Measurements from ENCODE around the gene SMARCA4. TPM values are rescaled to one million over a fixed set of nuclear protein-coding genes. Genes with fewer than 3 reads are reported as not detected.

The SMARCA4 gene
- total RNA-seq, 8 experiments from 2014 or later, result 62.0 to 280 (median 164) TPM

GRCh38 chr19:10975374-10976130 is 14.7 kb downstream of the SMARCA4 start:
- H3K27ac ChIP-seq, result no peak overlapping the region
- peak in 2 of 8 experiments; percentile 18 to 77 for ATAC-seq (replicated peaks in 6 of 8)
- 39 to 100% (median 91%) methylated on average over 2 to 11 of the region's 19 CpGs for WGBS, 10 experiments
- no peak overlapping the region for H3K4me3 ChIP-seq
- H3K4me1 ChIP-seq (replicated peaks in 1 of 2), result no peaks in the 10 kb centered on the region
- in situ Hi-C loops (cut with MboI; ENCODE audit: low pct_unique_long_range_greater_than_20kb in 2 of 9, low sequenced_read_pairs in 9 of 9, unreplicated experiment in 9 of 9), result no loop called here

DNA sequence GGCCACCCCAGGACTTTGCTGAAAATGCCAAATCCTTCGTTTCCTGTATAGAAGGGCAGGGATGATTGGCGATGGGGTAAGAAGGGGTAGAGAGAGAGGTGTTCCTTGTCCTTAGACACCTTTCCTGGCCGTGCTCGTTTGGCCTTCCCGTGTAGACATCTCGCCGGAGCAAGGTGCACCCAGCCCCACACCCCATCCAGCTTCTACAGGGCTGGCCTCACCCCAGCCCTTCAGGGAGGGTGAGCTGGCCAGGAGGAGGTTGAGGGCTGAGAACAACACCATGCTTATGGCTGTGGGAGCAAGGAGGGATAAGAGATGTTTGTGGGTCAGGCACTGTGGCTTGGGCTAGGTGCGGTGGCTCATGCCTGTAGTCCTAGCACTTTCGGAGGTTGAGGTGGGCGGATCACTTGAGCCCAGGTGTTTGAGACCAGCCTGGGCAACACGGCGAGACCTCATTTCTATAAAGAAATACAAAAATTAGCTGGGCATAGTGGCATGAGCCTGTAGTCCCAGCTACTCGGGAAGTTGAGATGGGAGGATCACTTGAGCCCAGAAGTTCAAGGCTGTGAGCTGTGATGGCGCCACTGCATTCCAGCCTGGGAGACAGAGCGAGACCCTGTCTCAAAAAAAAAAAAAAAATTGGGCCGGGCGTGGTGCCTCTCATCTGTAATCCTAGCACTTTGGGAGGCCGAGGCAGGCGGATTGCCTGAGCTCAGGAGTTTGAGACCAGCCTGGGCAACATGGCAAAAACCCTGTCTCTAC is 15.5 kb downstream of the SMARCA4 start:
- in situ Hi-C loops (cut with MboI; ENCODE audit: low pct_unique_long_range_greater_than_20kb in 2 of 9, low sequenced_read_pairs in 9 of 9, unreplicated experiment in 9 of 9), result no loop called here
- Histone ChIP-seq H3K4me3 (no peak overlapping the region), H3K4me1 (replicated peaks in 1 of 2) (no peaks in the 10 kb centered on the region), H3K27ac (no peak overlapping the region)
- ATAC-seq (replicated peaks in 6 of 8), result no peak
- 67 to 100% (median 95%) methylated on average over 1 to 10 of the region's 19 CpGs; no CpG with 5 or more reads in 1 of the 10 experiments for WGBS, 10 experiments

DNA sequence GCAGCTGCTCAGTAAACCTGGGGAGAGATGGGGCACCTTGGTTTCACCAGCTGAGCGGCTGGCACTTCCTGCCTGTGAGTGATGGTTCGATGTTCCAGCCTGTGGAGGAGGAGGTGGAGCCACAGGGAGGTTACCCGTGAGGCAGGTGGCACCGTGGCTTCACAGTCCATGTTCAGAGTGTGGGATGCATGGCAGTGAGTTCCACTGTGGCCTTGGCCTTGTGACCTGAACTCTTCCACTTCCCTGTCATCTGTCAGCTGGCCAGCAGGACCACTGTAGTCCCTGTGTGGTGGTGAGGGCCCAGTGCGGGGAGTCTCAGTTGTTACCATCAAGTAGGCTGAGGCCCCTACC is 16.9 kb downstream of the SMARCA4 start:
- Histone ChIP-seq H3K4me3 (no peak overlapping the region), H3K4me1 (replicated peaks in 1 of 2) (no peaks in the 10 kb centered on the region), H3K27ac (no peak overlapping the region)
- in situ Hi-C loops (cut with MboI; ENCODE audit: low pct_unique_long_range_greater_than_20kb in 2 of 9, low sequenced_read_pairs in 9 of 9, unreplicated experiment in 9 of 9), result no loop called here
- ATAC-seq (replicated peaks in 6 of 8), result no peak
- WGBS, 10 experiments, result 80 to 100% (median 89%) methylated on average over 1 to 3 of the region's 5 CpGs; no CpG with 5 or more reads in 5 of the 10 experiments

GRCh38 chr19:10979951-10980381 is 19.1 kb downstream of the SMARCA4 start:
- Histone ChIP-seq H3K4me1 (replicated peaks in 1 of 2) (no peaks in the 10 kb centered on the region), H3K27ac (no peak overlapping the region), H3K4me3 (no peak overlapping the region)
- ATAC-seq (replicated peaks in 6 of 8), result peak in 1 of 8 experiments; percentile 65
- WGBS, 10 experiments, result 10 to 100% (median 96%) methylated on average over 1 to 7 of the region's 15 CpGs; no CpG with 5 or more reads in 4 of the 10 experiments
- in situ Hi-C loops (cut with MboI; ENCODE audit: low pct_unique_long_range_greater_than_20kb in 2 of 9, low sequenced_read_pairs in 9 of 9, unreplicated experiment in 9 of 9), result no loop called here

DNA sequence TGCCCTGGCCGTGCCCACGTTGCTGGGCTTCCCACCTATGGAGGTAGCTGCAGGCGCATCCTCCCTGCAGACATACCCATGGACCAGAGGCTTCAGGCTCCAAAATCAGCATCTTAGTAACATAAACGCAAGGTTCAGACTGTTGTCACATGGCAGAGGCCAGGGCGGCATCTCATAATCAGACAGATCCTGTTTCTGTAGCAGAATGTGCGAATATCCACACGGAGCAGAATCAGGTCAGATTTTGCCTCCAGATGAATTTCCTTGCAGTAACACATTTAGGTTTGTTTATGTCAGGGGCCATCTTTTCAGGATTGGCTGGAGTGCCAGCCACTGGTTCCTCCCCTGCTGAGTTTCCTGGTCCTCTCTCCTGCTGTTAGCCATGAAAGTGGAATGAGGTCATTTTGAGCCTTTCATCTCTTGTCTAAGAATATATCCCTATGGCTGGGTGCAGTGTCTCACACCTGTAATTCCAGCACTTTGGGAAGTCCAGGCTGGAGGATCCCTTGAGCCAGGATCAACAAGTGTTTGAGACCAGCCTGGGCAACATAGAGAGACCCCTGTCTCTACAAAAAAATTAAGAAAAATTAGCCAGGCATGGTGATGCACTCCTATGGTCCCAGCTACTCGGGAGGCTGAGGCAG is 20.5 kb downstream of the SMARCA4 start:
- peak in 3 of 8 experiments; percentile 58 to 71 (median 61) for ATAC-seq (replicated peaks in 6 of 8)
- Histone ChIP-seq H3K27ac (no peak overlapping the region), H3K4me3 (no peak overlapping the region), H3K4me1 (replicated peaks in 1 of 2) (no peaks in the 10 kb centered on the region)
- in situ Hi-C loops (cut with MboI; ENCODE audit: low pct_unique_long_range_greater_than_20kb in 2 of 9, low sequenced_read_pairs in 9 of 9, unreplicated experiment in 9 of 9), result no loop called here
- WGBS, 10 experiments, result 60 to 100% (median 92%) methylated on average over 2 to 7 of the region's 8 CpGs; no CpG with 5 or more reads in 5 of the 10 experiments

DNA sequence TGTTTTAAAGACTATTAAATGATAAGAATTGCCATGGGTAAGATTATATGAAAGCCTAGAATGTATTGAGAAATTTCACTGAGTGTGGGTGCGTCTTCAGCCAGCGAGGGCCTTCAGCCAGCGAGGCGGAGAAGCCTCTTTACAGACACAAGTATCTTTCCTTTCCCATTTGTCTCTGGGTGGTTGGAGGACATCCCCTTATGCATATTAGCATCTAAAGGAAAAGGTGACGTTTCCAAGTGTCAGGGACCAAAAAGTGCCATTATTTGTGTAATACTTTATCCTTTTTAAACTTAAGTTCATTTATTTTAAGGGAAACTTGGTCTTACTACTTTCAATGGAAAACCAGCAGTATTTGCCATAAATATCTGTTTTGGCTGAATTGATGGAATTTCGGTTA is 22.2 kb downstream of the SMARCA4 start:
- ATAC-seq (replicated peaks in 6 of 8), result no peak
- H3K4me1 ChIP-seq (replicated peaks in 1 of 2), result no peaks in the 10 kb centered on the region
- in situ Hi-C loops (cut with MboI; ENCODE audit: low pct_unique_long_range_greater_than_20kb in 2 of 9, low sequenced_read_pairs in 9 of 9, unreplicated experiment in 9 of 9), result no loop called here
- no peak overlapping the region for H3K27ac ChIP-seq
- H3K4me3 ChIP-seq, result no peak overlapping the region
- WGBS, 10 experiments, result 78 to 100% (median 90%) methylated on average over 1 to 6 of the region's 6 CpGs; no CpG with 5 or more reads in 1 of the 10 experiments

- ATAC-seq (replicated peaks in 6 of 8), result peak in 4 of 8 experiments; percentile 13 to 46 (median 28)
- WGBS, 10 experiments, result 70 to 100% (median 96%) methylated on average over 1 to 12 of the region's 21 CpGs; no CpG with 5 or more reads in 2 of the 10 experiments
- H3K27ac ChIP-seq, result no peak overlapping the region
- in situ Hi-C loops (cut with MboI; ENCODE audit: low pct_unique_long_range_greater_than_20kb in 2 of 9, low sequenced_read_pairs in 9 of 9, unreplicated experiment in 9 of 9), result no loop called here
- no peaks in the 10 kb centered on the region for H3K4me1 ChIP-seq (replicated peaks in 1 of 2)
- no peak overlapping the region for H3K4me3 ChIP-seq
Measured at GRCh38 chr19:10984166-10984735, 23.4 kb downstream of the SMARCA4 start.

- ATAC-seq (replicated peaks in 6 of 8), result no peak
- in situ Hi-C loops (cut with MboI; ENCODE audit: low pct_unique_long_range_greater_than_20kb in 2 of 9, low sequenced_read_pairs in 9 of 9, unreplicated experiment in 9 of 9), result no loop called here
- H3K4me3 ChIP-seq, result no peak overlapping the region
- no peak overlapping the region for H3K27ac ChIP-seq
- no peaks in the 10 kb centered on the region for H3K4me1 ChIP-seq (replicated peaks in 1 of 2)
- WGBS, 10 experiments, result 92 to 100% methylated on average over 1 to 5 of the region's 10 CpGs; no CpG with 5 or more reads in 8 of the 10 experiments
Measured at GRCh38 chr19:10985502-10985901, 24.7 kb downstream of the SMARCA4 start.

- no peaks in the 10 kb centered on the region for H3K4me1 ChIP-seq (replicated peaks in 1 of 2)
- no peak overlapping the region for H3K4me3 ChIP-seq
- ATAC-seq (replicated peaks in 6 of 8), result no peak
- WGBS, 10 experiments, result 80 to 100% (median 89%) methylated on average over 1 to 7 of the region's 32 CpGs; no CpG with 5 or more reads in 6 of the 10 experiments
- H3K27ac ChIP-seq, result no peak overlapping the region
- in situ Hi-C loops (cut with MboI; ENCODE audit: low pct_unique_long_range_greater_than_20kb in 2 of 9, low sequenced_read_pairs in 9 of 9, unreplicated experiment in 9 of 9), result no loop called here
Measured at GRCh38 chr19:10986301-10987127, 25.7 kb downstream of the SMARCA4 start.

GRCh38 chr19:10987571-10988297 is 26.9 kb downstream of the SMARCA4 start:
- WGBS, 10 experiments, result 60 to 100% (median 100%) methylated on average over 1 to 4 of the region's 32 CpGs; no CpG with 5 or more reads in 5 of the 10 experiments

DNA sequence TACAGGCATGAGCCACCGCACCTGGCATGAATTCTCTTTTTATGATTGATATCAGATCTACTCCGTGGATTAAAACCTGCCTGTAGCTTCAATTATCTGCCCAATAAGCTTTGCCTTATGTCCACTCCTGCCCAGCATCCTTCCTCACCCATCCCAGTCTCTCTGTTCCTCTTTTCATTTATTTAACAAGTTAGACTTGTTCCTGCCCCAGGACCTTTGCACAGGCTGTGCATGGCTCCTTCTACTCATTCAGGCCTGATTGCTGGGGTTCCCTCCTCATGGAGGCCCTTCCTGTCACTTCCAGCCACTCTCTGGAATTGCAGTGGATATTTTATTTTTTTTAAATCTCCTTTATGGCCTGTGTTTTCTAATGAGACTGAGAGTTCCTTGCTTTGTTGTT is 27.6 kb downstream of the SMARCA4 start:
- ATAC-seq (replicated peaks in 6 of 8), result no peak
- H3K4me1 ChIP-seq (replicated peaks in 1 of 2), result no peaks in the 10 kb centered on the region
- H3K4me3 ChIP-seq, result no peak overlapping the region
- in situ Hi-C loops (cut with MboI; ENCODE audit: low pct_unique_long_range_greater_than_20kb in 2 of 9, low sequenced_read_pairs in 9 of 9, unreplicated experiment in 9 of 9), result no loop called here
- 76 to 100% (median 80%) methylated on average over 1 to 2 of the region's 2 CpGs; no CpG with 5 or more reads in 5 of the 10 experiments for WGBS, 10 experiments
- H3K27ac ChIP-seq, result no peak overlapping the region

More at GRCh38 chr19:10987571-10988297, 26.9 kb downstream of the SMARCA4 start:
- in situ Hi-C loops (cut with MboI; ENCODE audit: low pct_unique_long_range_greater_than_20kb in 2 of 9, low sequenced_read_pairs in 9 of 9, unreplicated experiment in 9 of 9), result no loop called here
- peak in 1 of 8 experiments; percentile 29 for ATAC-seq (replicated peaks in 6 of 8)
- Histone ChIP-seq H3K4me1 (replicated peaks in 1 of 2) (no peaks in the 10 kb centered on the region), H3K27ac (no peak overlapping the region), H3K4me3 (no peak overlapping the region)

Data from motor neuron (in vitro differentiated cells).